Activated CD8-positive, alpha-beta memory T cell treated with anti-CD3 and anti-CD28 coated beads for 48 hours (primary cell): ENCODE results near the gene KREMEN1.

Experiments used
- DNase-seq, 3 experiments: peaks; one replicate each; pipeline ENCODE4 v3.0.0-alpha.2; 2020; ENCODE audit warnings: low read depth in 2 of 3, low spot score in 2 of 3

KREMEN1 gene

GRCh38 chr22:29183971-29184848, 111.4 kb downstream of the KREMEN1 start:
- DNase-seq = no peak

- no peak for DNase-seq
Observed at GRCh38 chr22:29184849-29185490, 112.1 kb downstream of the KREMEN1 start.

- DNase-seq = no peak
Observed at GRCh38 chr22:29186302-29186701, 113.5 kb downstream of the KREMEN1 start.

- DNase-seq = no peak
Observed at GRCh38 chr22:29187831-29188230, 115.0 kb downstream of the KREMEN1 start.

- DNase-seq = no peak
Observed at GRCh38 chr22:29190051-29190450, 117.2 kb downstream of the KREMEN1 start.

- no peak for DNase-seq
Observed at GRCh38 chr22:29190918-29191317, 118.1 kb downstream of the KREMEN1 start.

- no peak for DNase-seq
Observed at GRCh38 chr22:29193021-29193420, 120.2 kb downstream of the KREMEN1 start.

GRCh38 chr22:29194184-29194583, 121.3 kb downstream of the KREMEN1 start:
- no peak for DNase-seq

GRCh38 chr22:29195118-29195963, 122.5 kb downstream of the KREMEN1 start:
- DNase-seq = no peak

- DNase-seq = no peak
Observed at GRCh38 chr22:29195964-29196666, 123.3 kb downstream of the KREMEN1 start.

GRCh38 chr22:29197096-29197495, 124.3 kb downstream of the KREMEN1 start:
- DNase-seq = no peak

- no peak for DNase-seq
Observed at GRCh38 chr22:29198240-29198639, 125.4 kb downstream of the KREMEN1 start.

- DNase-seq = no peak
Observed at GRCh38 chr22:29199702-29200400, 127.0 kb downstream of the KREMEN1 start.

GRCh38 chr22:29200901-29201300, 128.1 kb downstream of the KREMEN1 start:
- DNase-seq = no peak

GRCh38 chr22:29201782-29202181, 128.9 kb downstream of the KREMEN1 start:
- DNase-seq = no peak

GRCh38 chr22:29202212-29203192, 129.7 kb downstream of the KREMEN1 start:
- DNase-seq = peak; percentile 34 to 68 (median 35)

GRCh38 chr22:29203488-29204454, 130.9 kb downstream of the KREMEN1 start:
- DNase-seq = no peak
